Neutrophil (primary cell): Measurements from ENCODE around the gene WLS.

ENCODE experiments used
- H3K27ac ChIP-seq: fragments of 200-600 bp; sonication (generic); 2 replicates; pipeline ENCODE4 v1.5.1; 2016; ENCODE audit warnings: mild to moderate bottlenecking, moderate library complexity
- H3K27me3 ChIP-seq: fragments of 200-600 bp; sonication (generic); 2 replicates; pipeline ENCODE4 v1.6.0; 2016; ENCODE audit warnings: mild to moderate bottlenecking
- H3K36me3 ChIP-seq: fragments of 200-600 bp; sonication (generic); 2 replicates; pipeline ENCODE4 v1.5.1; 2017
- H3K4me1 ChIP-seq, 2 experiments: fragments of 200-600 bp in 1 of 2; sonication (generic) in 1 of 2; 1 replicate in 1 of 2; 2 replicates in 1 of 2; pipeline versions ENCODE4 v1.5.1 to v1.6.1; 2013 to 2016; ENCODE audit warnings: low read depth in 1 of 2, low read length in 1 of 2, mild to moderate bottlenecking in 1 of 2, moderate library complexity in 1 of 2; ENCODE audit not compliant: control insufficient read depth in 1 of 2, insufficient read depth in 1 of 2
- H3K4me3 ChIP-seq, 2 experiments: fragments of 200-600 bp in 1 of 2; sonication (generic) in 1 of 2; 1 replicate in 1 of 2; 2 replicates in 1 of 2; pipeline ENCODE4 v1.5.1; 2013 to 2016; ENCODE audit warnings: low read depth in 1 of 2, low read length in 1 of 2, mild to moderate bottlenecking in 1 of 2, moderate library complexity in 1 of 2
- H3K9me3 ChIP-seq: fragments of 200-600 bp; sonication (generic); 2 replicates; pipeline ENCODE4 v1.5.1; 2016
- CTCF ChIP-seq: fragments of 200-600 bp; sonication (generic); IDR thresholded peaks from 2 replicates; pipeline ENCODE4 v1.5.1; 2016; ENCODE audit warnings: antibody characterized with exemption

WLS gene

GRCh38 chr1:68205794-68206358 lies 26.4 kb downstream of the WLS start:
- TF ChIP-seq CTCF, result no peak
- H3K27me3 ChIP-seq, result no peaks in the 10 kb centered on the region
- H3K4me3 ChIP-seq, result no peak overlapping the region
- H3K4me1 ChIP-seq, result peaks cover 16 to 18% of the 10 kb centered on the region in 2 experiments
- H3K27ac ChIP-seq, result no peak overlapping the region
- H3K36me3 ChIP-seq, result no peaks in the 10 kb centered on the region
- H3K9me3 ChIP-seq, result no peaks in the 10 kb centered on the region

- Histone ChIP-seq H3K36me3 (no peaks in the 10 kb centered on the region), H3K27ac (no peak overlapping the region), H3K4me1 (peaks cover 16 to 18% of the 10 kb centered on the region in 2 experiments), H3K4me3 (no peak overlapping the region), H3K9me3 (no peaks in the 10 kb centered on the region), H3K27me3 (no peaks in the 10 kb centered on the region)
- no peak for TF ChIP-seq CTCF
Measured at GRCh38 chr1:68204977-68205630, 27.2 kb downstream of the WLS start.

GRCh38 chr1:68202239-68202832 lies 30.0 kb downstream of the WLS start:
- H3K4me3 ChIP-seq, result no peak overlapping the region
- H3K27ac ChIP-seq, result no peak overlapping the region
- H3K4me1 ChIP-seq, result no peaks in the 10 kb centered on the region
- no peak for TF ChIP-seq CTCF
- H3K36me3 ChIP-seq, result no peaks in the 10 kb centered on the region
- no peaks in the 10 kb centered on the region for H3K27me3 ChIP-seq
- no peaks in the 10 kb centered on the region for H3K9me3 ChIP-seq

- Histone ChIP-seq H3K36me3 (no peaks in the 10 kb centered on the region), H3K27ac (no peak overlapping the region), H3K9me3 (no peaks in the 10 kb centered on the region), H3K4me3 (no peak overlapping the region), H3K27me3 (no peaks in the 10 kb centered on the region), H3K4me1 (no peaks in the 10 kb centered on the region)
- TF ChIP-seq CTCF, result no peak
Measured at GRCh38 chr1:68201546-68202238, 30.6 kb downstream of the WLS start.

- Histone ChIP-seq H3K4me1 (no peaks in the 10 kb centered on the region), H3K9me3 (no peaks in the 10 kb centered on the region), H3K27ac (no peak overlapping the region), H3K27me3 (no peaks in the 10 kb centered on the region), H3K4me3 (no peak overlapping the region), H3K36me3 (no peaks in the 10 kb centered on the region)
- TF ChIP-seq CTCF, result no peak
Measured at GRCh38 chr1:68199603-68200002, 32.7 kb downstream of the WLS start.
